LNCAP (cell line): ENCODE data around the gene PCDH1.

Source experiments
- TF ChIP-seq, protein P1 (sequence below): fragments of 450-650 bp; IDR thresholded peaks from 2 replicates; pipeline ENCODE4 v1.5.1; 2017; ENCODE audit warnings: mild to moderate bottlenecking

The PCDH1 gene

GRCh38 chr5:141851195-141851874 is 26.9 kb downstream of the PCDH1 start:
- TF ChIP-seq, protein P1, sequence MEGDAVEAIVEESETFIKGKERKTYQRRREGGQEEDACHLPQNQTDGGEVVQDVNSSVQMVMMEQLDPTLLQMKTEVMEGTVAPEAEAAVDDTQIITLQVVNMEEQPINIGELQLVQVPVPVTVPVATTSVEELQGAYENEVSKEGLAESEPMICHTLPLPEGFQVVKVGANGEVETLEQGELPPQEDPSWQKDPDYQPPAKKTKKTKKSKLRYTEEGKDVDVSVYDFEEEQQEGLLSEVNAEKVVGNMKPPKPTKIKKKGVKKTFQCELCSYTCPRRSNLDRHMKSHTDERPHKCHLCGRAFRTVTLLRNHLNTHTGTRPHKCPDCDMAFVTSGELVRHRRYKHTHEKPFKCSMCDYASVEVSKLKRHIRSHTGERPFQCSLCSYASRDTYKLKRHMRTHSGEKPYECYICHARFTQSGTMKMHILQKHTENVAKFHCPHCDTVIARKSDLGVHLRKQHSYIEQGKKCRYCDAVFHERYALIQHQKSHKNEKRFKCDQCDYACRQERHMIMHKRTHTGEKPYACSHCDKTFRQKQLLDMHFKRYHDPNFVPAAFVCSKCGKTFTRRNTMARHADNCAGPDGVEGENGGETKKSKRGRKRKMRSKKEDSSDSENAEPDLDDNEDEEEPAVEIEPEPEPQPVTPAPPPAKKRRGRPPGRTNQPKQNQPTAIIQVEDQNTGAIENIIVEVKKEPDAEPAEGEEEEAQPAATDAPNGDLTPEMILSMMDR = no peak

DNA sequence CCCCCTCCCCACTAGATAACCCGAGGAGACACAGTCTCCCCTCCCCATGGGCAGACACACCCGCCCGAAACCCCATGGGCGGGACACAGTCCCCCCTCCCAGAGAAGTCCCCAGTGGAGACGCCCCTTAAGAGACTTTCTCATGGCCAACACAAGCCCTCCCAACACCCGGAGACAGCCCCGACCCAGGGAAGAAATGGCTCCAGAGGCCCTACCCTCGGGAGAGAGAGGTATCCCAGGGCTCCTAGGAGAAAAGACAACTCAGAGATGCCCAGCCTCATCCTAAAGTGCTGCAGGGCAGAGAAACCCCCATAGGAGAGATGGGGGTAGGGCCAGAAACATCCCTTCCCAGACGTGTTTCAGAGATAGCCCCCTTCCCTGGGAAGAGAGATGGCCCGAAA is 27.4 kb downstream of the PCDH1 start:
- TF ChIP-seq, protein P1 = no peak

- TF ChIP-seq, protein P1 = no peak
Observed at GRCh38 chr5:141850244-141850768, 27.9 kb downstream of the PCDH1 start.

GRCh38 chr5:141849415-141850243 is 28.6 kb downstream of the PCDH1 start:
- TF ChIP-seq, protein P1 = no peak

DNA sequence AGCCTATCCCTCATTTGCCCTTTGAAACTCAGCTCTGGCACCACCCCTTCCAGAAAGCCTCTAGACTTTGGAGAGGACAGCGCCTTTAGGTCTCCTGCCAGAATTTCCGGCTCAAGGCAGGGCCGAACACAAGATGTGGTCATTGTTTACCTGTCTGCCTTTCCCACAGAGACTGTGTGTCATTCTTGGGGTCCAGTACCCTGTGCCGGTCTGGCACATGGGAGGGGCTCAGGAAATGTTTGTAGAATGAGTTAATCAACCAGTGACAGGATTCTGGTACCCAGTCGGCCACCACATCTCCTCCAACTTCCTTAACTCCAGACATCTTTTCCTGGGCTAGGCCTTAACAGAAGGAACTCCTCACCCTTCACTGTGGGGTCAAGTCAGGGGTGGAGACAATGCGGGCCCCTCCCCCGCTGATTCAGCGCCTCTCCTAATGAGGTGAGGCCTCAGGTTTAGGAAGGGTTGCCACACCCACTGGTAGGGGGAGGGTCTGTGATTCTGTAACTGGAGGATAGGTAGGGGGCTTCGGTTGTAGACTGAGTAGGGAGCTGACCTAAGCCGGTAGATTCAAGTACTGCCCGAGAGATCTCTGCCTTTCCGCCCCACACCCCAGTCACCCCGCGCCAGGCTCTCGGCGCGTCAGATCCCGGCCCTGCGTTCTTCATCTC is 29.3 kb downstream of the PCDH1 start:
- TF ChIP-seq, protein P1 = no peak

DNA sequence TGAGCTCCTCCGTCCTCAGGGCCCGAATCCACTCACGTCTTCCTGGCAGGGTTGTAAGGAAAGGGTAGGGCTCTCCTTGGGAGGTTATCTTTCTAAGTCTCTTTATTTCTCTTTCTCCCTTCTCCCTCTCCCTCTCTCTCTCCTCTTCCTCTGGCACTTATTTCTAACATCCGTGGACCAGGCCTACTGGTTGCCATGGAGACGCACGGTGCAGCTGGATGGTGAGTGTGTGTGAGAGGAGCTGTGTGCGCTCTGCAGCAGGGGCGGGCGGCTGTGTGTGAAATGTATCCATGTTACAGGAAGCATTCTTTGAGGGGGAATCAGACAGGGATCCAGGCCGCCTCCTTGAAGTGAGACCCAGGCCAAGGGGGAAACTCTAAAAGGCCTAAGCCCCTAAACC is 32.2 kb downstream of the PCDH1 start:
- TF ChIP-seq, protein P1 = no peak

DNA sequence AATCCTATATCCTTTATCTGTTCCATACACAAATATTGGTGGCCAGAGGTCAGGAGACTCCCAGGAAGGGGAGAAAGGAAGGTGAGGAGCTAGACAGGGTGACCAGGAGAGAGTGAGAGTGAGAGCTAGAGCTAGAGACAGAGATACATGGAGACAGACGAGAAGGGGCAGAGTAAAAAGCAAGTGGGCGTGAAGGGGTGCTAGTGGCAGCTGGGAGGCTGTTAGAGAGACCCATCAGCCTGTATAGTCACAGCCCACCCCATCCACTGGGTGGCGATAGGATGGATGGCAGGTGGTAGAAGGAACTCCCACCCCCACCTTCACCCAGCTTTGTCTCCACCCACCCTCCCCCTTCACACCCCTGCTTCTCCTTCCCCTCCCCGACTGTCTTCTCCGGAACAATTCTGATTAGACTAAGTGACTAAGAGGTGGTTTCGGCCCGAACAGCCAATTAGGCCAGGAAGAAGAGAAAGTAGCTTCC is 32.8 kb downstream of the PCDH1 start:
- TF ChIP-seq, protein P1 = no peak
